HEK293 (cell line): Measurements from ENCODE around the gene TXLNA.

Experiments
- CTCF ChIA-PET: fragments of 350-600 bp; formaldehyde crosslinking; extraction: SDS; loops from one replicate; lab custom pipeline; 2021; ENCODE audit warnings: antibody characterized with exemption; lab: Yijun Ruan, JAX
- POLR2A ChIA-PET: fragments of 300-600 bp; formaldehyde crosslinking; extraction: SDS; loops from one replicate; lab custom pipeline; 2020; ENCODE audit warnings: antibody characterized with exemption, inconsistent platforms; lab: Yijun Ruan, JAX
- H3K27ac ChIP-seq: fragments of 200-500 bp; sonication (Bioruptor generic); 2 replicates; pipeline ENCODE4 v1.5.1; 2014; ENCODE audit warnings: low read depth, low read length, control low read depth, inconsistent platforms; ENCODE audit errors: extremely low read depth
- H3K36me3 ChIP-seq, 2 experiments: fragments of 200-500 bp in 1 of 2; sonication (Bioruptor generic) in 1 of 2; 1 replicate in 1 of 2; 2 replicates in 1 of 2; pipeline ENCODE4 v1.5.1; 2014 to 2017; ENCODE audit warnings: inconsistent platforms in 2 of 2, low read length in 2 of 2; ENCODE audit not compliant: control insufficient read depth in 2 of 2, insufficient read depth in 1 of 2
- H3K4me1 ChIP-seq: fragments of 200-500 bp; sonication (Bioruptor generic); 2 replicates; pipeline ENCODE4 v1.5.1; 2014; ENCODE audit warnings: mild to moderate bottlenecking, low read length, inconsistent platforms; ENCODE audit not compliant: control insufficient read depth, insufficient read depth
- H3K4me3 ChIP-seq: 2 replicates; pipeline ENCODE4 v1.5.1; 2011; ENCODE audit warnings: low read depth, mild to moderate bottlenecking, control low read depth, low read length, moderate library complexity
- H3K9me3 ChIP-seq: fragments of 200-500 bp; sonication (Bioruptor generic); 2 replicates; pipeline ENCODE4 v1.5.1; 2014; ENCODE audit warnings: low read depth, low read length, inconsistent platforms; ENCODE audit not compliant: control insufficient read depth, insufficient read depth
- GFI1B ChIP-seq: fragments of 450-650 bp; formaldehyde crosslinking; IDR thresholded peaks from 2 replicates; pipeline ENCODE4 v1.5.1; 2016; ENCODE audit warnings: missing biosample characterization, missing genetic modification characterization
- GLI2 ChIP-seq: fragments of 450-650 bp; formaldehyde crosslinking; IDR thresholded peaks from 2 replicates; pipeline ENCODE4; 2017; ENCODE audit warnings: missing biosample characterization, missing genetic modification characterization, low read depth, borderline replicate concordance
- GLIS2 ChIP-seq: fragments of 450-650 bp; formaldehyde crosslinking; IDR thresholded peaks from 2 replicates; pipeline ENCODE4 v1.5.1; 2016; ENCODE audit warnings: missing biosample characterization, missing genetic modification characterization
- KLF1 ChIP-seq: fragments of 450-650 bp; formaldehyde crosslinking; IDR thresholded peaks from 2 replicates; pipeline ENCODE4 v1.5.1; 2016; ENCODE audit warnings: missing biosample characterization, missing genetic modification characterization
- KLF9 ChIP-seq: fragments of 450-650 bp; formaldehyde crosslinking; IDR thresholded peaks from 2 replicates; pipeline ENCODE4 v1.5.1; 2016; ENCODE audit warnings: missing biosample characterization, missing genetic modification characterization, low read depth
- MZF1 ChIP-seq: fragments of 450-650 bp; formaldehyde crosslinking; IDR thresholded peaks from 2 replicates; pipeline ENCODE4 v1.5.1; 2017; ENCODE audit warnings: missing biosample characterization, missing genetic modification characterization, borderline replicate concordance
- OSR2 ChIP-seq: fragments of 450-650 bp; formaldehyde crosslinking; IDR thresholded peaks from 2 replicates; pipeline ENCODE4 v1.5.1; 2016; ENCODE audit warnings: missing biosample characterization, missing genetic modification characterization
- SCRT1 ChIP-seq: fragments of 450-650 bp; formaldehyde crosslinking; IDR thresholded peaks from 2 replicates; pipeline ENCODE4 v1.5.1; 2016; ENCODE audit warnings: missing biosample characterization, missing genetic modification characterization, borderline replicate concordance
- ZBTB48 ChIP-seq: fragments of 450-650 bp; formaldehyde crosslinking; IDR thresholded peaks from 2 replicates; pipeline ENCODE4 v1.5.1; 2016; ENCODE audit warnings: missing biosample characterization, missing genetic modification characterization
- ZIC2 ChIP-seq: fragments of 450-650 bp; formaldehyde crosslinking; IDR thresholded peaks from 2 replicates; pipeline ENCODE4 v1.5.1; 2016; ENCODE audit warnings: missing biosample characterization, missing genetic modification characterization
- ZNF157 ChIP-seq: fragments of 450-650 bp; formaldehyde crosslinking; IDR thresholded peaks from 2 replicates; pipeline ENCODE4 v1.5.1; 2016; ENCODE audit warnings: missing biosample characterization, missing genetic modification characterization
- ZNF202 ChIP-seq: fragments of 450-650 bp; formaldehyde crosslinking; IDR thresholded peaks from 2 replicates; pipeline ENCODE4 v1.5.1; 2016; ENCODE audit warnings: missing biosample characterization, missing genetic modification characterization, borderline replicate concordance
- ZNF24 ChIP-seq: fragments of 450-650 bp; formaldehyde crosslinking; IDR thresholded peaks from 2 replicates; pipeline ENCODE4 v1.5.1; 2016; ENCODE audit warnings: missing biosample characterization, missing genetic modification characterization
- ZNF366 ChIP-seq: fragments of 450-650 bp; formaldehyde crosslinking; conservative IDR thresholded peaks from 2 replicates; pipeline ENCODE4 v1.5.1; 2016; ENCODE audit warnings: missing biosample characterization, missing genetic modification characterization
- ZNF510 ChIP-seq: fragments of 450-650 bp; formaldehyde crosslinking; IDR thresholded peaks from 2 replicates; pipeline ENCODE4 v1.5.1; 2018; ENCODE audit warnings: mild to moderate bottlenecking, missing genetic modification characterization, missing biosample characterization; ENCODE audit not compliant: insufficient replicate concordance
- ZNF623 ChIP-seq: fragments of 450-650 bp; formaldehyde crosslinking; IDR thresholded peaks from 2 replicates; pipeline ENCODE4 v1.5.1; 2016; ENCODE audit warnings: missing biosample characterization, missing genetic modification characterization
- ZNF654 ChIP-seq: fragments of 450-650 bp; formaldehyde crosslinking; IDR thresholded peaks from 2 replicates; pipeline ENCODE4 v1.5.1; 2016; ENCODE audit warnings: low read depth, missing biosample characterization, missing genetic modification characterization
- ZNF701 ChIP-seq: fragments of 450-650 bp; formaldehyde crosslinking; IDR thresholded peaks from 2 replicates; pipeline ENCODE4 v1.5.1; 2016; ENCODE audit warnings: missing biosample characterization, missing genetic modification characterization
- TF ChIP-seq, protein P1 (sequence below): fragments of 450-650 bp; formaldehyde crosslinking; IDR thresholded peaks from 2 replicates; pipeline ENCODE4 v1.5.1; 2017; ENCODE audit warnings: missing biosample characterization, missing genetic modification characterization
- TF ChIP-seq, protein P2 (sequence below): fragments of 450-650 bp; formaldehyde crosslinking; IDR thresholded peaks from 2 replicates; pipeline ENCODE4 v1.5.1; 2016; ENCODE audit warnings: missing biosample characterization, missing genetic modification characterization
- TF ChIP-seq, protein P3 (sequence below): fragments of 450-650 bp; formaldehyde crosslinking; IDR thresholded peaks from 2 replicates; pipeline ENCODE4 v1.5.1; 2016; ENCODE audit warnings: missing biosample characterization, missing genetic modification characterization
- TF ChIP-seq, protein P4 (sequence below): fragments of 450-650 bp; formaldehyde crosslinking; conservative IDR thresholded peaks from 2 replicates; pipeline ENCODE4 v1.5.1; 2016; ENCODE audit warnings: low read depth, missing biosample characterization, missing genetic modification characterization
- TF ChIP-seq, protein P5 (sequence below): fragments of 450-650 bp; formaldehyde crosslinking; IDR thresholded peaks from 2 replicates; pipeline ENCODE4 v1.5.1; 2016; ENCODE audit warnings: missing biosample characterization, missing genetic modification characterization

The TXLNA gene

DNA sequence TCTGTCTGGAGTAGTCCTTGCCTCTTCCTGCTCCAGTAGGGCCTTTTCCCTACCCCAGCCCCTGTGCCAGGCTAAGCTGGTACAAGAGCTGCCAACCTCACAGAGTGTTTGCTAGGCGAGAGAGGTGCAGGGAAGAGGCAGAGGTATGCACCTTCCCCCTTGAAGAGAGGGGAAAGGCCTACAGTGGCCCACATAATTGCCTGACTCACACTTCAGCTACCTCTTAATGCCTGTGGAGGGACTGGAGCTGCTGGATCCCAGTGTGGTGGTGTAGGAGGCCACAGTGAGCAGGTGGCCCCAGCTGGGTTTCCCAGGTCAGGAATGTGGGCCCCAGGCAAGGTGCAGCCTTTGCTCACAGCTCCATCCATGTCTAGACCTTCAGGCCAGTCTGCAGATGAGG is 17.6 kb downstream of the TXLNA start:
- H3K36me3 ChIP-seq = peaks cover 13 to 71% of the 10 kb centered on the region in 2 experiments; a peak in 2 of 3 replicates
- TF ChIP-seq, protein P1, sequence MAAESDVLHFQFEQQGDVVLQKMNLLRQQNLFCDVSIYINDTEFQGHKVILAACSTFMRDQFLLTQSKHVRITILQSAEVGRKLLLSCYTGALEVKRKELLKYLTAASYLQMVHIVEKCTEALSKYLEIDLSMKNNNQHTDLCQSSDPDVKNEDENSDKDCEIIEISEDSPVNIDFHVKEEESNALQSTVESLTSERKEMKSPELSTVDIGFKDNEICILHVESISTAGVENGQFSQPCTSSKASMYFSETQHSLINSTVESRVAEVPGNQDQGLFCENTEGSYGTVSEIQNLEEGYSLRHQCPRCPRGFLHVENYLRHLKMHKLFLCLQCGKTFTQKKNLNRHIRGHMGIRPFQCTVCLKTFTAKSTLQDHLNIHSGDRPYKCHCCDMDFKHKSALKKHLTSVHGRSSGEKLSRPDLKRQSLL (tag by site-specific recombination) = no peak
- no peak for TF ChIP-seq ZNF157
- no peak for TF ChIP-seq ZBTB48 (tag by site-specific recombination)
- TF ChIP-seq ZNF701 (tag by site-specific recombination) = no peak
- no peak for TF ChIP-seq GLI2 (tag by site-specific recombination)
- no peak for TF ChIP-seq SCRT1
- TF ChIP-seq ZNF24 (tag by site-specific recombination) = no peak
- no peak for TF ChIP-seq ZNF623 (tag by site-specific recombination)
- TF ChIP-seq ZNF202 (tag by site-specific recombination) = no peak
- TF ChIP-seq, protein P2, sequence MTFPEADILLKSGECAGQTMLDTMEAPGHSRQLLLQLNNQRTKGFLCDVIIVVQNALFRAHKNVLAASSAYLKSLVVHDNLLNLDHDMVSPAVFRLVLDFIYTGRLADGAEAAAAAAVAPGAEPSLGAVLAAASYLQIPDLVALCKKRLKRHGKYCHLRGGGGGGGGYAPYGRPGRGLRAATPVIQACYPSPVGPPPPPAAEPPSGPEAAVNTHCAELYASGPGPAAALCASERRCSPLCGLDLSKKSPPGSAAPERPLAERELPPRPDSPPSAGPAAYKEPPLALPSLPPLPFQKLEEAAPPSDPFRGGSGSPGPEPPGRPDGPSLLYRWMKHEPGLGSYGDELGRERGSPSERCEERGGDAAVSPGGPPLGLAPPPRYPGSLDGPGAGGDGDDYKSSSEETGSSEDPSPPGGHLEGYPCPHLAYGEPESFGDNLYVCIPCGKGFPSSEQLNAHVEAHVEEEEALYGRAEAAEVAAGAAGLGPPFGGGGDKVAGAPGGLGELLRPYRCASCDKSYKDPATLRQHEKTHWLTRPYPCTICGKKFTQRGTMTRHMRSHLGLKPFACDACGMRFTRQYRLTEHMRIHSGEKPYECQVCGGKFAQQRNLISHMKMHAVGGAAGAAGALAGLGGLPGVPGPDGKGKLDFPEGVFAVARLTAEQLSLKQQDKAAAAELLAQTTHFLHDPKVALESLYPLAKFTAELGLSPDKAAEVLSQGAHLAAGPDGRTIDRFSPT (tag by site-specific recombination) = 0 out of 2 replicates have a peak, but pooled peaks have one; percentile 35
- TF ChIP-seq ZNF654 = no peak
- TF ChIP-seq GLIS2 = 0 out of 2 replicates have a peak, but pooled peaks have one; percentile 17
- TF ChIP-seq, protein P3, sequence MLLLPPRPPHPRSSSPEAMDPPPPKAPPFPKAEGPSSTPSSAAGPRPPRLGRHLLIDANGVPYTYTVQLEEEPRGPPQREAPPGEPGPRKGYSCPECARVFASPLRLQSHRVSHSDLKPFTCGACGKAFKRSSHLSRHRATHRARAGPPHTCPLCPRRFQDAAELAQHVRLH (tag by site-specific recombination) = no peak
- TF ChIP-seq OSR2 = no peak
- TF ChIP-seq, protein P4, sequence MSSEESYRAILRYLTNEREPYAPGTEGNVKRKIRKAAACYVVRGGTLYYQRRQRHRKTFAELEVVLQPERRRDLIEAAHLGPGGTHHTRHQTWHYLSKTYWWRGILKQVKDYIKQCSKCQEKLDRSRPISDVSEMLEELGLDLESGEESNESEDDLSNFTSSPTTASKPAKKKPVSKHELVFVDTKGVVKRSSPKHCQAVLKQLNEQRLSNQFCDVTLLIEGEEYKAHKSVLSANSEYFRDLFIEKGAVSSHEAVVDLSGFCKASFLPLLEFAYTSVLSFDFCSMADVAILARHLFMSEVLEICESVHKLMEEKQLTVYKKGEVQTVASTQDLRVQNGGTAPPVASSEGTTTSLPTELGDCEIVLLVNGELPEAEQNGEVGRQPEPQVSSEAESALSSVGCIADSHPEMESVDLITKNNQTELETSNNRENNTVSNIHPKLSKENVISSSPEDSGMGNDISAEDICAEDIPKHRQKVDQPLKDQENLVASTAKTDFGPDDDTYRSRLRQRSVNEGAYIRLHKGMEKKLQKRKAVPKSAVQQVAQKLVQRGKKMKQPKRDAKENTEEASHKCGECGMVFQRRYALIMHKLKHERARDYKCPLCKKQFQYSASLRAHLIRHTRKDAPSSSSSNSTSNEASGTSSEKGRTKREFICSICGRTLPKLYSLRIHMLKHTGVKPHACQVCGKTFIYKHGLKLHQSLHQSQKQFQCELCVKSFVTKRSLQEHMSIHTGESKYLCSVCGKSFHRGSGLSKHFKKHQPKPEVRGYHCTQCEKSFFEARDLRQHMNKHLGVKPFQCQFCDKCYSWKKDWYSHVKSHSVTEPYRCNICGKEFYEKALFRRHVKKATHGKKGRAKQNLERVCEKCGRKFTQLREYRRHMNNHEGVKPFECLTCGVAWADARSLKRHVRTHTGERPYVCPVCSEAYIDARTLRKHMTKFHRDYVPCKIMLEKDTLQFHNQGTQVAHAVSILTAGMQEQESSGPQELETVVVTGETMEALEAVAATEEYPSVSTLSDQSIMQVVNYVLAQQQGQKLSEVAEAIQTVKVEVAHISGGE (tag by site-specific recombination) = no peak
- no peak for TF ChIP-seq GFI1B (tag by site-specific recombination)
- TF ChIP-seq ZIC2 = peak; percentile 20; the same call in 1 of the 2 replicates
- TF ChIP-seq, protein P5, sequence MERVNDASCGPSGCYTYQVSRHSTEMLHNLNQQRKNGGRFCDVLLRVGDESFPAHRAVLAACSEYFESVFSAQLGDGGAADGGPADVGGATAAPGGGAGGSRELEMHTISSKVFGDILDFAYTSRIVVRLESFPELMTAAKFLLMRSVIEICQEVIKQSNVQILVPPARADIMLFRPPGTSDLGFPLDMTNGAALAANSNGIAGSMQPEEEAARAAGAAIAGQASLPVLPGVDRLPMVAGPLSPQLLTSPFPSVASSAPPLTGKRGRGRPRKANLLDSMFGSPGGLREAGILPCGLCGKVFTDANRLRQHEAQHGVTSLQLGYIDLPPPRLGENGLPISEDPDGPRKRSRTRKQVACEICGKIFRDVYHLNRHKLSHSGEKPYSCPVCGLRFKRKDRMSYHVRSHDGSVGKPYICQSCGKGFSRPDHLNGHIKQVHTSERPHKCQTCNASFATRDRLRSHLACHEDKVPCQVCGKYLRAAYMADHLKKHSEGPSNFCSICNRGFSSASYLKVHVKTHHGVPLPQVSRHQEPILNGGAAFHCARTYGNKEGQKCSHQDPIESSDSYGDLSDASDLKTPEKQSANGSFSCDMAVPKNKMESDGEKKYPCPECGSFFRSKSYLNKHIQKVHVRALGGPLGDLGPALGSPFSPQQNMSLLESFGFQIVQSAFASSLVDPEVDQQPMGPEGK = no peak
- TF ChIP-seq KLF9 (tag by site-specific recombination) = no peak
- TF ChIP-seq KLF1 (tag by site-specific recombination) = no peak
- TF ChIP-seq ZNF510 (tag by site-specific recombination) = no peak
- TF ChIP-seq MZF1 (tag by site-specific recombination) = no peak
- TF ChIP-seq ZNF366 (tag by site-specific recombination) = 0 out of 2 replicates have a peak, but pooled peaks have one; percentile 22
- TF ChIP-seq, all 188 proteins: peak for 4
- ChIA-PET CTCF (no interaction called here), POLR2A (interaction anchor here (0.7 to 5.0 kb wide), 8 partner anchors 9 to 139 kb away, joined by 3 to 25 read pairs (median 4); partner anchors contain the start of genes MARCKSL1 and TXLNA)
- Histone ChIP-seq H3K27ac (no peak overlapping the region), H3K4me1 (no peaks in the 10 kb centered on the region; the same call in 1 of the 2 replicates), H3K9me3 (no peaks in the 10 kb centered on the region), H3K4me3 (no peak overlapping the region)
